ENCODE measurements around the gene MYOF. TPM values are rescaled to one million over a fixed set of nuclear protein-coding genes. Genes with fewer than 3 reads are reported as not detected.
"Not testable (repeated sequence)": the region's sequence is repeated elsewhere in the genome, so short reads cannot be mapped to it uniquely, and the experiment has no call there.

MYOF gene
- total RNA-seq, 2 donors from 2014 or later, result 24.3 to 33.0 TPM

DNA sequence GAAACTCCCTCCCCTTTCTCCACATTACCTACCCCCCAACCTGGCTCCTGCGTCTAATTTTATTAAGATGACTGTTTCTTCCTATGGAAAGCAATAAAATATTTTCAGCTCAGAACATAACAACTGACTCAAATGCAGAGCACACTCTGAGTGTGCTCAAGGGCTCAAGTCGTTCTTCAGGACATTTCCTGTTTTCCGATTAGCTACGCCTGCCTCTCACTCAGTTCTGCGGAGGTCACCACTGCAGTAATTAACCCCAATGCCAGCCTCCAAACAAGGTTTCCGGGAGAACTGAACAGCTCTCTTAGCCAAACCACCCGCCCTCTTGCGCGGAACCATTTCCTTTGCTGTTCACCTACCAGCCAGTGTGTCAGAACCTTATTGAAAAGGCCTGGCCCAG, 19.3 kb downstream of the MYOF start:
- no peak for DNase-seq
- ATAC-seq, result no peak
- intact Hi-C loops (cut with DNase I), result no loop called here

DNA sequence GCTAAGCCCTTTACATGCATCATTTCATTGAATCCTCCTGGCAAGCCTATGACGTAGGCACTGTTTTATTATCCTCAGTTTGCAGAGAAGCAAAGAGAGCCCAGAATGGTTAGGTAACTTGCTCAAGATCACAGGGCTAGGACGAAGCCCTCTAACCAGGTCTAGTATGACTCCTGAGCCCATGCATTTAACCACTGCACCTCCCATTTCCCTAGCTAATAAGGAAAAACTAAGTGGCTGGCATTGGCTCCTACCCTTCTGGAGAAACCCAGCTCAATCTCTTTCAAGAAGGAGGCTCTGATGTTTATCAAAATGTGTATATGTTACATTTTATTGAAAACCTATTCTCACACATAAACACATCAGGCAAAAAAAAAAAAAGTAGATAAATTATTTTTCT, 19.8 kb downstream of the MYOF start:
- DNase-seq (no peak), ATAC-seq (no peak)
- intact Hi-C loops (cut with DNase I), result no loop called here

DNA sequence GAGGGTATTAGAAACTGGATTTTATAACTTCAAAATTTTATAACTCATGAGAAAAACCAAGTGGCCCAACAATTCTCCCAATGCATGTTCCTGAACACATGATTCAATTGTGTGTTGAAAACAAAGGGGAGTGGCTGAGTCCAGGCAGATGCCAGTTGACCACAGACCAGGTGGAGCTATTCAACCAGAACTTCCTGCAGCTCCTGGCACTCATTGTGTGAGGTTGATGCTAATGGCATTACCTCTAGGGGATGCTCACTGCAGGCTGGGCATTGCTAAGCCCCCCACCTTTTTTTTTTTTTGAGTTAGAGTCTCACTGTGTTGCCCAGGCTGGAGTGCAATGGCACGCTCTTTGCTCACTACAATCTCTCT, 20.3 kb downstream of the MYOF start:
- DNase-seq, result no peak
- ATAC-seq, result no peak
- intact Hi-C loops (cut with DNase I), result no loop called here

DNA sequence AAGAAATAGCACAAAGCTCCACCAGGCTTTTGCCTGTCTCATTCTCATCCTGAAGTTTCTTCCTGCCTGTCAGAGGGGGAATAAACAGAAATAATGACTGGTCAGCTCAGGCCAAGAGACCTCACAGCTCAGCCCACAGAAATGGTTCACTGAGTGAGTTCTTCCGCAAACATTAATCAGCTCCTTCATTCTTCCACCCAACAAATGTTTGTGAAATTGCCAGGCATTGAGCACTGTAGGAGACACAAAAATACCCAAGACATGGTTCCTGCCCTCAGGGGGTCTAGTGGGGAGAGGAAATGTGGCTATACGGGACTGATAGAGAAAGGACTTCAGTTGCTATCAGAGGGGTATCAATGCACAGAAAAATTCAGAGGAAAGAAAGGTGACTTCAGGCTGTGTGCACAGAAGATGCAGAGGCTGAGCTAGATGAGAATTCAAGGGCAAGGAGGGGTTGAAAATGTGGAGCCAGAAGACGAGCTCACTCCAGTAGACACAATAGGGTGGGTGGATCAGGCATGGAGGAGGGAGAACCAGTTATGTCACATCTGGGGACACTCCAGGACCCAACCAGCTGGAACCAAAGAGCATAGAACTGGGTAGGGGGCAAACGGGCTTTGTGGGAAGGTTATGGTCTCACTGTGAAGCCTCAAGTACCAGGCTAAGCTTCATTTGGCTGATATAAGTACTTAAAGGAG, 20.9 kb downstream of the MYOF start:
- no peak for ATAC-seq
- intact Hi-C loops (cut with DNase I), result no loop called here
- no peak for DNase-seq

DNA sequence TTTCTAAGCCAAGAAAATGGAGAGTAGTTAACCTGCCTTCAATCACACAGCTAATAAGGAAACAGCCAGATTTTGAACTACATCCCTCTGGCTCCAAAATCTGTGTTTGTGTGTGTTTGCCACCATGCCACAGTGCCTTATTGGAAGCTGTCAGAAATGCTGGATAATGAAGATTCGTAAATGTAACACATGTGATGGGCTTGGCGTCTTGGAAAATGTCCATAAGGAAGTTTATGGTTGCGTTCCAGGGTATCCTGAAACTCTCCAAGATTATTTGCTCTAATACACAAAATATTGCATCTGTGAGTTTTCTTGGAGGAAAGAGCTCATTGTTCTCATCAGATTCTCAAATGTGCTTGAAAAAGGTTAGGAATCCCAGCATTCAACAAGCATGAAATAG, 22.7 kb downstream of the MYOF start:
- ATAC-seq (no peak), DNase-seq (no peak)
- intact Hi-C loops (cut with DNase I), result no loop called here

DNA sequence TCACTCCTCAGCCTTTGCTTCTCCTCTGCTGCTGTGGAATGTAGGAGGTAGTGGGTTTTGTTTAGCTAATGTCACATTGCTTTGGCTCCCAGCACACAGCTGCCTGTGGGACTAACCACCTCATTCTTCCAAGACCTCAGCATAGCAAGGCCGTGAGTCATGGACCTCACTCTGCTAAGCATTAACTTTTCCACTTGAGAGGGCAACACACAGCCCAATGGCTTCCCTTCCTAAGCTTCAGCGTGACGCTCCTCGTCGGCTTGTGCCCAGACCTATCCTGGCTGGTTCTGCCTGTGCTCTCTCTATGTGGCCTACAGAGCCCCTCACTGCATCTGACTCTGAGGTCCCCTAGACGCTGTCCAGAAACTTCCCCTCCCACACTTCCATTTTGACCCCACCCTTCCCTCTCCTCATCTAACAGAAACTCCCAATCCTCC, 23.3 kb downstream of the MYOF start:
- ATAC-seq (peak; percentile 91 to 95), DNase-seq (peak; percentile 78)
- intact Hi-C loops (cut with DNase I), result no loop called here

DNA sequence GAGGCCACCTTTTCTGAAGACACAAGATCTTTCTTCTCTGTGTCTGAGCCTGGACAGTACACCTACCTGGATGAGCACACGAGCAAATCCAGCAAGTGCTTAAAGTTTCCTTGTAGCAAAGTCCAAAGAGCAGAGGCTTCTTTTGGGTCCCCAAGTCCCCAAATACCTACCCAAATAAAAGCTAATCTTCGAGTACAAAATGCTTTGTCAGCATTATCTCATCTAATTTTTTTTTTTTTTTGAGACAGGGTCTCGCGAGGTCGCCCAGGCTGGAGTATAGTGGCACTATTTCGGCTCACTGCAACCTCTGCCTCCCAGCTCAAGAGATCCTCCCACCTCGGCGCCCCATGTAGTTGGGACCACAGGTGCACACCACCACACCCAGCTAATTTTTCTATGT, 24.6 kb downstream of the MYOF start:
- no peak for ATAC-seq
- DNase-seq, result no peak
- intact Hi-C loops (cut with DNase I), result no loop called here

DNA sequence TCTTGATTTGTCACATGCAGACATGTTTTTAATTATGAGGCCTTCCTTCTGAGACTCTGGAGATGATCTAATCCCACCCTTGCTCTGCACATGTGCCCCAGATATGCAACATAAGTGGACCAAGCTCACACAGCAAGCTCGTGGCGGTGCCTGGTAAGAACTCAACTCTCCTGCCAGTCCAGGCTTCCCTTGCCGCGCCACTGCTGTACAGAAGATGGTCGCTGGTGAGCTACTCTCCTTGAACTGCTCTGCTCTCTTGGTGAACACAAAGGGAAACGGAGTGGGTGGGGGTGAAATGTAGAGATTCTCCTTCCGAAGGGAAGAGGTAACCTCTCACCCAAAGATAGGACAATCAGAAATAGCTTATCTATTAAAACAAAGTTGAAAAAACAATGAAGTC, 25.7 kb downstream of the MYOF start:
- DNase-seq (no peak), ATAC-seq (no peak)
- intact Hi-C loops (cut with DNase I), result no loop called here

DNA sequence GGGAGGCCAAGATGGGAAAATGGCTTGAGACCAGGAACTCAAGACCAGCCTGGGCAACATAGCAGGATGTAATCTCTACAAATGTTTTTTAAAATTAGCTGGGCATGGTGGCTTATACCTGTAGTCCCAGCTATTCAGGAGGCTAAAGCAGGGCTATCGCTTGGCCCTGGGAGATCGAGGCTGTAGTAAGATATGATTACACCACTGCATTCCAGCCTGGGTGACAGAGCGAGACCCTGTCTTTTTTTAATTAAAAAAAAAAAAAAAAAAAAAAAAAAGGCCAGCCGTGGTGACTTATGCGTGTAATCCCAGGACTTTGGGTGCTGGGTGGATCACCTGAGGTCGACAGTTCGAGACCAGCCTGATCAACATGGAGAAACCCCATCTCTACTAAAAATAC, 27.4 kb downstream of the MYOF start:
- DNase-seq (no peak), ATAC-seq (no peak)
- intact Hi-C loops (cut with DNase I), result no loop called here

DNA sequence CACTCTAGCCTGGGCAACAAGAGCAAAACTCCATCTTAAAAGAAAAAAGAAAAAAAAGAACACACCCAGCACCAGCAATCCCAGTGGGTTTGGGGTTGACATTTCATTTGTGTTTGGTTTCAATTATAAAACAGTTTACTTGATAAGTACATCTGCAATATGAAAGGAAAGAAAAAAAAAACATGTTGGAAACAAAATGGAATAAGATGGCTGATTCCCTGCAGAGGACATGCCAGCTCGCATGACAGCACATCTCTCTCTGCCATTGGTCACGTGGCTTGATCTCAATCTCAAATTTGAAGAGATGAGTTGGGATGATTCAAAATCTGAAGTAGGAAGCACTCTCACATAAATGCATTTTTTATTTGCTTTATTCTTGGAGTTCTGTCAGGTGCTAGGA, 28.0 kb downstream of the MYOF start:
- no peak for DNase-seq
- intact Hi-C loops (cut with DNase I), result no loop called here
- no peak for ATAC-seq

DNA sequence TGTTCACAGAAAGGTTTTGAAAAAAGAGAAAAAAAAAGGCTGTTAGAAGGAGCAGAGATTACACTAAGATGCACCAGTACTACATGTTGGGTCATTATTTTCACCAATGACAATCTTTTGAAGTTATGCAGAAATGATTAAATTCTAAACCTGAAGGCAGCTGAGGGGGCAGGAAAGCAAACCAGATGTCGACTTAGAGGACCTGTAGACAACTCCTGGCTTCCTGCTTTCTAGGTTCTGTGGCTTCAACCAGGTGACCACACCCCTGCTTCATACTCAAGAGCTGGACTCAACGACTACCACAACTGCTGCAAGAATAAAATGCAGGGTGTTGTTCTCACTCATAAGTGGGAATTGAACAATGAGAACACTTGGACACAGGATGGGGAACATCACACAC, 30.0 kb downstream of the MYOF start:
- intact Hi-C loops (cut with DNase I), result no loop called here

DNA sequence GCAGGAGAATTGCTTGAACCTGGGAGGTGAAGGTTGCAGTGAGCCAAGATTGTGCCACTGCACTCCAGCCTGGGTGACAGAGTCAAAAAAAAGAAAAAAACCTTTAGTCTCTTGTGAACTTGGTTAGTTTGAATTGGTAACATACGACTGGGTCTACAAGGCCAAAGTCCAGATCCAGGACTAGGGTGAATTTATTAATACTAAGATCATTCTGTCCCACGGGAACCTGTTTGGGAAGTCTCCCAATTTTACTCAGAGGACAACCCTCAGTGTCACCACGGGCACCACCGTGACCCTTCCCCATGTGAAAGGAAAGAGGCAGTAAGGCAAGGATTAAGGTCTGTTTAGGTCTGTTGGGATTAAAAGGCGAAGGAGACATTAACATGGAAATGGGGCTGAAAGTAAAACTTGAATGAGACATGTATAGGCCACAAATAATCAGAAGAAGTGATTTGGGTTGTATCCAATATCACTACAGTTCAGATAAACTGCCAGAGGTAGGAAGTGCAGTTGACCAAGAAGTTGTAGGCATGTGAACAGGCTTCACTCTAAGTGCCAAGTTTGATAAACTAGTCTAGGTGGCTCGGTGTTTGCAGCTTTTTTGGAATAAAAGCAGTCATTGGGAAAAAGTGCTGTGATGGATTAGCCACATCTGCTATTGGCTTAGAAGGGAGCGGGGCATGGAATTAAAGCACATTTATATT, 30.7 kb downstream of the MYOF start:
- intact Hi-C loops (cut with DNase I), result no loop called here
- no peak for ATAC-seq
- no peak for DNase-seq

More for the DNA sequence above, 30.0 kb downstream of the MYOF start:
- ATAC-seq (no peak), DNase-seq (no peak)

DNA sequence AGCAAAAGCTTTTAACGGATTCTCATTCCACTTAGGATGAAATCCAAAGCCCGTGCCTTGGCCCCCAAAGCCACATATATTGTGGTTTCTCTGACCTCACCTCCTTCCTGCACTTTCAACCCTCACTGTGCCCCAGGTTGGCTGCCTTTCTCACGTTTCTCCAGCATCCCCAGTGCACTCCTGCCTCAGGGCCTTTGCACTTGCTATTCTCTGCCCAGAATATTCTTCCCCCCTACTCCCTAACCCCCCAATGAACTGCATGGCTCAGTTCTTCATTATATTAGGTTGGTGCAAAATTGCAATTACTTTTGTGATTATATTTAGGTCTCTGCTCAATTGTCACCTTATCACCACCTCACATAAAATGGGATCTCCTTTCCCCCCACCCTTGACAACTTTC, 34.2 kb downstream of the MYOF start:
- intact Hi-C loops (cut with DNase I), result no loop called here
- DNase-seq (no peak), ATAC-seq (no peak)

DNA sequence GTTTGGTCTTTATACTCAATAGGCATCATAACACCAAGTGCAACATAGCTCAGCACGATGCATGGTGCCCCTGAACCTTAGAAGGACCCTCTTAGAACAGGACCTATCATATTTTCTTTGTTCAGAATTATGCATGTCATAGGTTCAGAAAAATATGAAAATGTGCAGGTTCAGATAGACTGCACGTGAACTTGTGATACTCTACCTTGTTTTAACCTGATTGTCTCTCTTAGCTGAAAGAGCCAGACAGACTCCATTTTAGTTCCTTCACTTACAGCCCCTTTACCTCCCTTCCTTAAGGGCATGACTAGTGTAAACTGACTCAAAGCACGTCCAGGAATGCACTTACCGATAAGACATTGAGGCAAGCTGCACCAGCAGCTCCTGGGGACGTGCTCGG, 35.1 kb downstream of the MYOF start:
- DNase-seq (no peak), ATAC-seq (no peak)
- intact Hi-C loops (cut with DNase I), result no loop called here

DNA sequence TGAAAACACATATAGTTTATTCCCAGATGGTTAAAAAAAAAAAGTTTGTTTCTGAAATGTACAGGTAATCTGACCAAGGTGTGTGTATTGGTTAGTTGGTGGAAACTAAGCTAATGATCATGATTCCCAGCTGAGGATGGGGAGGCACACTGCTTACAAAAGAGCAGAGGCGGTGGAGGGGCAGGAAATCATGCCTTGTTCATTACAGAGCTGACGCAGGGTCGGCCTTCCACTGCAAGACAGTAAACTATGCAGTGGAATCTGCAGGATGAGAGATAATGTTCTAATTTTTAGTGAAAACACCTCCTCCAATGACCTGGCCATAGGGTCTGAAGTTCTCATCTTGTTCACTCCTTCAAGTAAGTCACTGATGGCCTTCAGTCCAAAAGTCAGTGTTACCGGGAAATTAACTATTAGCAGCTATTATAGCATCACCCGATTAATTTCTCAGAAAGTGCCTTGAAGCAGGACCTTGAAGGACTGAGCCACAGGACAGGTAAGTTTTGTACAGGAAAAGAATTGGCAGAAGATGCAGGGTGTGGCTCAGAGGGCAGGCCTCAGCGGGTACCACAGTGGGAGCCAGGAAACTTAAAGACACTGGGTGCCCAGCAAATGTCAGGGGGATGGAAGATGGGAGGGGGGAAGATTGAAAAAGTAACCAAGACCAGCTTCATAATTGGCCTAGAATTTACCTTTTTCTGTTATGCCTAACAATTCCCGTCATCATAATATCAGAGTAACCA, 36.0 kb downstream of the MYOF start:
- ATAC-seq (no peak), DNase-seq (no peak)
- intact Hi-C loops (cut with DNase I), result no loop called here

DNA sequence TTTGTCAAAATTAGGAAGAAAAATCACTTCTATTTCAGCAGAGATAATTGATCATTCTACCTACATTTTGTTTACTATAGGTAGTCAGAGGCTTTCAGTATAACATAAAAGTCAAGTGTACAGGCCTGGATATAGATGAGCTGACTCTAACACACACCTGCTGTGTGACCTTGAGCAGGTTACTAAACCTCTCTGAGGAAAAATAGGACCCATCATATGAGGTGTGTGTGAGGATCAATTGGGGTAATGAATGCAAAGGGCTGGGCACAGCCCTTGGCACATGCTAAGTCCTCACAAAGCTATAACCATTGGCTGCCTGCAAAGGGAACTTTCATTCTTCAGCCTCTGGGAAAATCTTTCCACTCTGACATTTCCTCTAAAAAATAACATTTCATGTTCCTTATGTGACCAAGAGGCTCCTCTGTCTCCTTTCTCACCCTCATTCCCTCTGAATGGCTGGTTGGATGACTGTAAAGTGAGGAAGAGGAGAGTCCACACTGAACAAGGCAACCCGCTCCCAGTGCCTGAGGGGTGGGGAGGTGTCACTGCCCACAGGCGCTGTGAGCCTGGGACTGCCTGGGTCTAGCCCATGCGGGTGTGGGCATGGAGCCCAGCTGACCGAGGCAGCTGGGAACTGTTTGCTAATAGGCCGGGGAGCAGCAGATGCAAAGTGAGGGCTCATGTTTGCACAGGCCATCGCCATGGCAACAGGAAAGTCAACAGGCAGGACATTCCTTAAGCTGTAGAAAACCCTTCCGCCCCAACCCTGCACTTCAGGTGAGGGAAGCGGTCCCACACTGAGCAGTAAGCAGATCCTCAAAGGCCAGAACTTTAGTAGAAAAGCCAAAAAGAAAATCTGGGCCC, 36.8 kb downstream of the MYOF start:
- intact Hi-C loops (cut with DNase I), result no loop called here
- ATAC-seq, result peak; percentile 97
- peak; percentile 93 for DNase-seq

DNA sequence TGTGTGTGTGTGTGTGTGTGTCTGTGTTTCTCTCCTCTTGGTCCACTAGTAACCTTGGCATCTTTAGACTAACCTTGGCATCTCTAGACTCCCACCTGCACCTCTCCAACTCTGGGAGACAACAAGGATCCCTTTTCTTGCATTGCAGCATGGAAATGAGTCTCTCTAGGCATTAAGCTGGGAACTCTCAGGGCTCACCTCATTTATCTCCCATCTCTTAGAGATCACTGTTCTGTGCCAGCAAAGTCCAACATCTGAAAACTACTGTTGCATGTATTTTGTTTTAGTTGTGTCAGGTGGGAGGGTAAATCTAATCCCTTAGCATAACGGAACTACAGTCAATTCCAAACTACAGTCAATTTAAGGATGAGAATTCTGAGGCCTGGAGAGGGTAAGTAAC, 38.7 kb downstream of the MYOF start:
- no peak for DNase-seq
- intact Hi-C loops (cut with DNase I), result no loop called here
- ATAC-seq, result no peak

DNA sequence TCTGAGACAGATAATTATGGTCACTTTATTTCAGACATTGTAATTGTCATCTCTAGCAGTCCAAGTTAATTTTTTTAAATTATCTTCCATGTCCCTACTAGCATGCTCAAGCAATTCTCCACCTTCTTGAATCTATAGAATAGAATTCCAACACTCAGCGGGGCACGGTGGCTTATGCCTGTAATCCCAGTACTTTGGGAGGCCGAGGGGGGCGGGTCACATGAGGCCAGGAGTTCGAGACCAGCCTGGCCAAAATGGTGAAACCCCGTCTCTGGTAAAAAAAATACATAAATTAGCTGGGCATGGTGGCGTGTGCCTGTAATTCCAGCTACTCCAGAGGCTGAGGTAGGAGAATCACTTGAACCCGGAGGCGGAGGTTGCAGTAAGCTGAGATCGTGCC, 39.4 kb downstream of the MYOF start:
- ATAC-seq; DNase-seq; intact Hi-C loops (cut with DNase I): not testable (repeated sequence)

DNA sequence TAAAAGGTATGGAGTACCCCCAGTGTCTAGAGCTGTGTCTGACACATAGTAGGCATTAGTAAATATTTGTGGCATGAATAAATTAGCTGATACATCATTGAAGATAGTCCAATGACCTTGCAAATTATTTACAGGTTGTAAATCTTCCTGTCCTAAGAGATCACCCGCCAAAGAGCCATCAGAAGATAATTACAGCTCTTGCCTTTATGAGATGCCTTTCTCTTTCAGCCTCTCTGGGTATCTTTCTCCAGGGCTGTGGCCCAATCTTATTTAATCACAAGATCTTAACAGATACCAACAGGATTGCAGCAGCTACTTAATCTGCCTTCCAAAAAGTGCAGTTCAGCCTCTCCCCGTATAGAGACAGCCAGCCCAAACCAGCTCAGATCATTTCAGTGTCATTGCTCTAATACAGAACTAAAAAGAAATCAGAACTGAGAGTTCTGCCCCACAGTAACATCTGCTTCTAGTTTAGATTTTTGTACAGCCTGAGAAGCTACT, 41.5 kb downstream of the MYOF start:
- ATAC-seq, result no peak
- DNase-seq, result no peak
- intact Hi-C loops (cut with DNase I), result no loop called here

Data from left cardiac atrium (tissue), 4 donors.